HepG2 (cell line): ENCODE data around the gene ZNF483. TPM values are rescaled to one million over a fixed set of nuclear protein-coding genes. Genes with fewer than 3 reads are reported as not detected.

Source experiments
- GTF2F1 ChIP-seq: fragments of 150-350 bp; IDR thresholded peaks from 2 replicates; pipeline ENCODE4 v1.6.1; 2014; ENCODE audit warnings: low read length
- PHF5A ChIP-seq: IDR thresholded peaks from one replicate; pipeline ENCODE4 v1.6.1; 2018; ENCODE audit warnings: low read depth, missing genetic modification reagents; ENCODE audit not compliant: unreplicated experiment
- POLR2G ChIP-seq: fragments of 200-400 bp; formaldehyde crosslinking; IDR thresholded peaks from 2 replicates; pipeline ENCODE4 v1.6.1; 2018; ENCODE audit warnings: mild to moderate bottlenecking, low read depth, low read length, moderate library complexity
- SOX13 ChIP-seq, 3 experiments: fragments of 450-650 bp in 1 of 3; sonication (generic) in 1 of 3; formaldehyde crosslinking in 1 of 3; IDR thresholded peaks in 2 of 3; conservative IDR thresholded peaks in 1 of 3; 2 replicates each; pipeline versions ENCODE4 v1.5.0 to v1.6.1; 2016 to 2020; ENCODE audit warnings: antibody characterized with exemption in 1 of 3, mild to moderate bottlenecking in 1 of 3, missing compliant biosample characterization in 1 of 3, missing genetic modification reagents in 1 of 3, moderate library complexity in 1 of 3
- ZFP62 ChIP-seq: sonication (generic); formaldehyde crosslinking; IDR thresholded peaks from 2 replicates; pipeline ENCODE4 v1.4.0; 2020; ENCODE audit warnings: missing genetic modification reagents
- ZNF234 ChIP-seq: sonication (generic); formaldehyde crosslinking; conservative IDR thresholded peaks from 2 replicates; pipeline ENCODE4 v1.5.1; 2020; ENCODE audit warnings: mild to moderate bottlenecking, missing genetic modification reagents
- polyA plus RNA-seq, 8 experiments: library from polyadenylated mRNA; depleted of rRNA in 3 of 8; stranded (reverse) in 7 of 8; unstranded in 1 of 8; fragments of >200 nt; fragmentation: Illumina TruSeq in 4 of 8; extraction: Trizol in 4 of 8; gene quantifications; 2 replicates each; pipeline versions ENCODE4 v1.2.1 to v1.2.3, GENCODE V29; 2011 to 2016; ENCODE audit warnings: low read depth in 4 of 8, missing spikeins in 1 of 8, mixed read lengths in 1 of 8; ENCODE audit not compliant: insufficient read depth in 1 of 8
- total RNA-seq, 5 experiments: library from RNA; depleted of rRNA; stranded (reverse); fragments of >200 nt; fragmentation: Illumina TruSeq; extraction: Trizol; gene quantifications; 2 replicates each; pipeline ENCODE4 v1.2.3, GENCODE V29; 2016; ENCODE audit warnings: low read depth in 1 of 5
- TF ChIP-seq, protein P1 (sequence below): sonication (generic); formaldehyde crosslinking; IDR thresholded peaks from 2 replicates; pipeline ENCODE4 v1.4.0; 2020; ENCODE audit warnings: missing genetic modification reagents
- TF ChIP-seq, protein P2 (sequence below): sonication (generic); formaldehyde crosslinking; IDR thresholded peaks from 2 replicates; pipeline ENCODE4 v1.9.0; 2022; ENCODE audit warnings: missing genetic modification reagents, mild to moderate bottlenecking, borderline replicate concordance
- TF ChIP-seq, protein P3 (sequence below): sonication (generic); formaldehyde crosslinking; IDR thresholded peaks from 2 replicates; pipeline ENCODE4 v1.4.0; 2020; ENCODE audit warnings: missing genetic modification reagents, borderline replicate concordance
- TF ChIP-seq, protein P4 (sequence below): sonication (generic); formaldehyde crosslinking; IDR thresholded peaks from 2 replicates; pipeline ENCODE4 v1.4.0; 2020; ENCODE audit warnings: mild to moderate bottlenecking, low read depth, missing genetic modification reagents
- TF ChIP-seq, protein P5 (sequence below): sonication (generic); formaldehyde crosslinking; IDR thresholded peaks from 2 replicates; pipeline ENCODE4 v1.5.1; 2020; ENCODE audit warnings: mild to moderate bottlenecking, missing genetic modification reagents, borderline replicate concordance
- TF ChIP-seq, protein P6 (sequence below): sonication (generic); formaldehyde crosslinking; IDR thresholded peaks from 2 replicates; pipeline ENCODE4 v1.8.1; 2022; ENCODE audit warnings: mild to moderate bottlenecking, missing genetic modification reagents

ZNF483 gene
- total and polyA plus RNA-seq, 2 of the 13 experiments (the other 11 are each of a cell fraction or from before 2014, with no cell fraction given) = 2.0 to 9.5 TPM

DNA sequence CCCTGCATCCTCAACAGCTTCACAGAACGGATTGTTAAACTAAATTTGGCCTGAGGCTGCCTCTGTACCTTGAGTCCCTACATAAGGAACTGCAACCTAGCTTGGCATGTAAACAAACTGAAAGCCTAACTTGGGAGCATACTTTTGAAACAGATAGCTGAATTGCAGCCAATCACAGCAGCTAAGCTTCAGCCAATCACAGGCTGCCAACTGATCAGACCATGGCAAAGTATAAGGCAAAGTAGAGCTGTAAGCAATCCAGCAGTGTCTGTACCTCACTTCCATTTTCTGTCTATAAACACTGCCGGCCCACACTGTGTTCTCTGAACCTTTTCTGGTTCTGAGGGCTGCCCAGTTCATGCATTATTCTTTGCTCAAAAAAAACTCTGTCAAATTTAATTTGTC, 8.9 kb upstream of the ZNF483 start (continued):
- TF ChIP-seq, protein P1, sequence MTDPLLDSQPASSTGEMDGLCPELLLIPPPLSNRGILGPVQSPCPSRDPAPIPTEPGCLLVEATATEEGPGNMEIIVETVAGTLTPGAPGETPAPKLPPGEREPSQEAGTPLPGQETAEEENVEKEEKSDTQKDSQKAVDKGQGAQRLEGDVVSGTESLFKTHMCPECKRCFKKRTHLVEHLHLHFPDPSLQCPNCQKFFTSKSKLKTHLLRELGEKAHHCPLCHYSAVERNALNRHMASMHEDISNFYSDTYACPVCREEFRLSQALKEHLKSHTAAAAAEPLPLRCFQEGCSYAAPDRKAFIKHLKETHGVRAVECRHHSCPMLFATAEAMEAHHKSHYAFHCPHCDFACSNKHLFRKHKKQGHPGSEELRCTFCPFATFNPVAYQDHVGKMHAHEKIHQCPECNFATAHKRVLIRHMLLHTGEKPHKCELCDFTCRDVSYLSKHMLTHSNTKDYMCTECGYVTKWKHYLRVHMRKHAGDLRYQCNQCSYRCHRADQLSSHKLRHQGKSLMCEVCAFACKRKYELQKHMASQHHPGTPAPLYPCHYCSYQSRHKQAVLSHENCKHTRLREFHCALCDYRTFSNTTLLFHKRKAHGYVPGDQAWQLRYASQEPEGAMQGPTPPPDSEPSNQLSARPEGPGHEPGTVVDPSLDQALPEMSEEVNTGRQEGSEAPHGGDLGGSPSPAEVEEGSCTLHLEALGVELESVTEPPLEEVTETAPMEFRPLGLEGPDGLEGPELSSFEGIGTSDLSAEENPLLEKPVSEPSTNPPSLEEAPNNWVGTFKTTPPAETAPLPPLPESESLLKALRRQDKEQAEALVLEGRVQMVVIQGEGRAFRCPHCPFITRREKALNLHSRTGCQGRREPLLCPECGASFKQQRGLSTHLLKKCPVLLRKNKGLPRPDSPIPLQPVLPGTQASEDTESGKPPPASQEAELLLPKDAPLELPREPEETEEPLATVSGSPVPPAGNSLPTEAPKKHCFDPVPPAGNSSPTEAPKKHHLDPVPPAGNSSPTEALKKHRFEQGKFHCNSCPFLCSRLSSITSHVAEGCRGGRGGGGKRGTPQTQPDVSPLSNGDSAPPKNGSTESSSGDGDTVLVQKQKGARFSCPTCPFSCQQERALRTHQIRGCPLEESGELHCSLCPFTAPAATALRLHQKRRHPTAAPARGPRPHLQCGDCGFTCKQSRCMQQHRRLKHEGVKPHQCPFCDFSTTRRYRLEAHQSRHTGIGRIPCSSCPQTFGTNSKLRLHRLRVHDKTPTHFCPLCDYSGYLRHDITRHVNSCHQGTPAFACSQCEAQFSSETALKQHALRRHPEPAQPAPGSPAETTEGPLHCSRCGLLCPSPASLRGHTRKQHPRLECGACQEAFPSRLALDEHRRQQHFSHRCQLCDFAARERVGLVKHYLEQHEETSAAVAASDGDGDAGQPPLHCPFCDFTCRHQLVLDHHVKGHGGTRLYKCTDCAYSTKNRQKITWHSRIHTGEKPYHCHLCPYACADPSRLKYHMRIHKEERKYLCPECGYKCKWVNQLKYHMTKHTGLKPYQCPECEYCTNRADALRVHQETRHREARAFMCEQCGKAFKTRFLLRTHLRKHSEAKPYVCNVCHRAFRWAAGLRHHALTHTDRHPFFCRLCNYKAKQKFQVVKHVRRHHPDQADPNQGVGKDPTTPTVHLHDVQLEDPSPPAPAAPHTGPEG (CRISPR knock-in tag) = no peak
- TF ChIP-seq, protein P2, sequence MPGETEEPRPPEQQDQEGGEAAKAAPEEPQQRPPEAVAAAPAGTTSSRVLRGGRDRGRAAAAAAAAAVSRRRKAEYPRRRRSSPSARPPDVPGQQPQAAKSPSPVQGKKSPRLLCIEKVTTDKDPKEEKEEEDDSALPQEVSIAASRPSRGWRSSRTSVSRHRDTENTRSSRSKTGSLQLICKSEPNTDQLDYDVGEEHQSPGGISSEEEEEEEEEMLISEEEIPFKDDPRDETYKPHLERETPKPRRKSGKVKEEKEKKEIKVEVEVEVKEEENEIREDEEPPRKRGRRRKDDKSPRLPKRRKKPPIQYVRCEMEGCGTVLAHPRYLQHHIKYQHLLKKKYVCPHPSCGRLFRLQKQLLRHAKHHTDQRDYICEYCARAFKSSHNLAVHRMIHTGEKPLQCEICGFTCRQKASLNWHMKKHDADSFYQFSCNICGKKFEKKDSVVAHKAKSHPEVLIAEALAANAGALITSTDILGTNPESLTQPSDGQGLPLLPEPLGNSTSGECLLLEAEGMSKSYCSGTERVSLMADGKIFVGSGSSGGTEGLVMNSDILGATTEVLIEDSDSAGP (CRISPR knock-in tag) = no peak
- TF ChIP-seq, protein P3, sequence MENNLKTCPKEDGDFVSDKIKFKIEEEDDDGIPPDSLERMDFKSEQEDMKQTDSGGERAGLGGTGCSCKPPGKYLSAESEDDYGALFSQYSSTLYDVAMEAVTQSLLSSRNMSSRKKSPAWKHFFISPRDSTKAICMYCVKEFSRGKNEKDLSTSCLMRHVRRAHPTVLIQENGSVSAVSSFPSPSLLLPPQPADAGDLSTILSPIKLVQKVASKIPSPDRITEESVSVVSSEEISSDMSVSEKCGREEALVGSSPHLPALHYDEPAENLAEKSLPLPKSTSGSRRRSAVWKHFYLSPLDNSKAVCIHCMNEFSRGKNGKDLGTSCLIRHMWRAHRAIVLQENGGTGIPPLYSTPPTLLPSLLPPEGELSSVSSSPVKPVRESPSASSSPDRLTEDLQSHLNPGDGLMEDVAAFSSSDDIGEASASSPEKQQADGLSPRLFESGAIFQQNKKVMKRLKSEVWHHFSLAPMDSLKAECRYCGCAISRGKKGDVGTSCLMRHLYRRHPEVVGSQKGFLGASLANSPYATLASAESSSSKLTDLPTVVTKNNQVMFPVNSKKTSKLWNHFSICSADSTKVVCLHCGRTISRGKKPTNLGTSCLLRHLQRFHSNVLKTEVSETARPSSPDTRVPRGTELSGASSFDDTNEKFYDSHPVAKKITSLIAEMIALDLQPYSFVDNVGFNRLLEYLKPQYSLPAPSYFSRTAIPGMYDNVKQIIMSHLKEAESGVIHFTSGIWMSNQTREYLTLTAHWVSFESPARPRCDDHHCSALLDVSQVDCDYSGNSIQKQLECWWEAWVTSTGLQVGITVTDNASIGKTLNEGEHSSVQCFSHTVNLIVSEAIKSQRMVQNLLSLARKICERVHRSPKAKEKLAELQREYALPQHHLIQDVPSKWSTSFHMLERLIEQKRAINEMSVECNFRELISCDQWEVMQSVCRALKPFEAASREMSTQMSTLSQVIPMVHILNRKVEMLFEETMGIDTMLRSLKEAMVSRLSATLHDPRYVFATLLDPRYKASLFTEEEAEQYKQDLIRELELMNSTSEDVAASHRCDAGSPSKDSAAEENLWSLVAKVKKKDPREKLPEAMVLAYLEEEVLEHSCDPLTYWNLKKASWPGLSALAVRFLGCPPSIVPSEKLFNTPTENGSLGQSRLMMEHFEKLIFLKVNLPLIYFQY (CRISPR knock-in tag) = no peak
- TF ChIP-seq, protein P4, sequence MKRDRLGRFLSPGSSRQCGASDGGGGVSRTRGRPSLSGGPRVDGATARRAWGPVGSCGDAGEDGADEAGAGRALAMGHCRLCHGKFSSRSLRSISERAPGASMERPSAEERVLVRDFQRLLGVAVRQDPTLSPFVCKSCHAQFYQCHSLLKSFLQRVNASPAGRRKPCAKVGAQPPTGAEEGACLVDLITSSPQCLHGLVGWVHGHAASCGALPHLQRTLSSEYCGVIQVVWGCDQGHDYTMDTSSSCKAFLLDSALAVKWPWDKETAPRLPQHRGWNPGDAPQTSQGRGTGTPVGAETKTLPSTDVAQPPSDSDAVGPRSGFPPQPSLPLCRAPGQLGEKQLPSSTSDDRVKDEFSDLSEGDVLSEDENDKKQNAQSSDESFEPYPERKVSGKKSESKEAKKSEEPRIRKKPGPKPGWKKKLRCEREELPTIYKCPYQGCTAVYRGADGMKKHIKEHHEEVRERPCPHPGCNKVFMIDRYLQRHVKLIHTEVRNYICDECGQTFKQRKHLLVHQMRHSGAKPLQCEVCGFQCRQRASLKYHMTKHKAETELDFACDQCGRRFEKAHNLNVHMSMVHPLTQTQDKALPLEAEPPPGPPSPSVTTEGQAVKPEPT (CRISPR knock-in tag) = no peak
- TF ChIP-seq GTF2F1 (no peak), PHF5A (no peak), POLR2G (peak; percentile 50; the same call in 1 of the 2 replicates), SOX13 (IDR thresholded peaks at IDR 0.05) (peak; percentile 63; the same call in 1 of the 2 replicates), SOX13 (CRISPR knock-in tag; conservative IDR thresholded peaks at IDR 0.05 in 1 of 2, IDR thresholded peaks at IDR 0.05 in 1 of 2) (no peak), ZFP62 (no peak), ZNF234 (no peak)
- TF ChIP-seq, protein P5, sequence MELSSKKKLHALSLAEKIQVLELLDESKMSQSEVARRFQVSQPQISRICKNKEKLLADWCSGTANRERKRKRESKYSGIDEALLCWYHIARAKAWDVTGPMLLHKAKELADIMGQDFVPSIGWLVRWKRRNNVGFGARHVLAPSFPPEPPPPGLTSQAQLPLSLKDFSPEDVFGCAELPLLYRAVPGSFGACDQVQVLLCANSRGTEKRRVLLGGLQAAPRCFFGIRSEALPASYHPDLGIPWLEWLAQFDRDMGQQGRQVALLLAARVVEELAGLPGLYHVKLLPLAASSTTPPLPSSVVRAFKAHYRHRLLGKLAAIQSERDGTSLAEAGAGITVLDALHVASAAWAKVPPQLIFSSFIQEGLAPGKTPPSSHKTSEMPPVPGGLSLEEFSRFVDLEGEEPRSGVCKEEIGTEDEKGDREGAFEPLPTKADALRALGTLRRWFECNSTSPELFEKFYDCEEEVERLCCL (CRISPR knock-in tag) = no peak
- TF ChIP-seq, protein P6, sequence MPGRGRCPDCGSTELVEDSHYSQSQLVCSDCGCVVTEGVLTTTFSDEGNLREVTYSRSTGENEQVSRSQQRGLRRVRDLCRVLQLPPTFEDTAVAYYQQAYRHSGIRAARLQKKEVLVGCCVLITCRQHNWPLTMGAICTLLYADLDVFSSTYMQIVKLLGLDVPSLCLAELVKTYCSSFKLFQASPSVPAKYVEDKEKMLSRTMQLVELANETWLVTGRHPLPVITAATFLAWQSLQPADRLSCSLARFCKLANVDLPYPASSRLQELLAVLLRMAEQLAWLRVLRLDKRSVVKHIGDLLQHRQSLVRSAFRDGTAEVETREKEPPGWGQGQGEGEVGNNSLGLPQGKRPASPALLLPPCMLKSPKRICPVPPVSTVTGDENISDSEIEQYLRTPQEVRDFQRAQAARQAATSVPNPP (CRISPR knock-in tag) = no peak
